GM23248 (cell line): ENCODE data around the gene P4HTM. TPM values are rescaled to one million over a fixed set of nuclear protein-coding genes. Genes with fewer than 3 reads are reported as not detected.

ENCODE experiments used
- DNase-seq: peaks from one replicate; pipeline ENCODE4 v3.0.0-alpha.2; 2015
- H2AFZ ChIP-seq: fragments of 200-600 bp; sonication (generic); 2 replicates; pipeline ENCODE4 v1.6.1; 2016; ENCODE audit warnings: antibody characterized with exemption
- H3F3A ChIP-seq: fragments of 200-600 bp; sonication (generic); 2 replicates; pipeline ENCODE4 v1.6.1; 2016; ENCODE audit warnings: mild to moderate bottlenecking, antibody characterized with exemption, mixed run types; ENCODE audit not compliant: insufficient read depth
- H3K27ac ChIP-seq: fragments of 200-600 bp; sonication (generic); 2 replicates; pipeline ENCODE4 v1.5.1; 2016; ENCODE audit warnings: mild to moderate bottlenecking
- H3K27me3 ChIP-seq: fragments of 200-600 bp; sonication (generic); replicated peaks from 2 replicates; pipeline ENCODE4 v1.6.1; 2016; ENCODE audit warnings: mild to moderate bottlenecking; ENCODE audit not compliant: insufficient read depth
- H3K36me3 ChIP-seq: fragments of 200-600 bp; sonication (generic); 2 replicates; pipeline ENCODE4 v1.6.1; 2016; ENCODE audit warnings: low read depth, mild to moderate bottlenecking
- H3K4me1 ChIP-seq: fragments of 200-600 bp; sonication (generic); 2 replicates; pipeline ENCODE4 v1.6.1; 2016; ENCODE audit warnings: mild to moderate bottlenecking; ENCODE audit not compliant: insufficient read depth
- H3K4me2 ChIP-seq: fragments of 200-600 bp; sonication (generic); one replicate; pipeline ENCODE4 v1.6.1; 2016; ENCODE audit warnings: mild to moderate bottlenecking; ENCODE audit not compliant: unreplicated experiment
- H3K4me3 ChIP-seq: fragments of 200-600 bp; sonication (generic); 2 replicates; pipeline ENCODE4 v1.5.1; 2016; ENCODE audit warnings: mild to moderate bottlenecking
- H3K79me2 ChIP-seq: fragments of 200-600 bp; sonication (generic); 2 replicates; pipeline ENCODE4 v1.6.1; 2016; ENCODE audit warnings: mild to moderate bottlenecking; ENCODE audit not compliant: insufficient read depth
- H3K9ac ChIP-seq: fragments of 200-600 bp; sonication (generic); 2 replicates; pipeline ENCODE4 v1.6.1; 2016; ENCODE audit warnings: mild to moderate bottlenecking
- H3K9me2 ChIP-seq: fragments of 200-600 bp; sonication (generic); 2 replicates; pipeline ENCODE4 v1.6.1; 2016; ENCODE audit warnings: mixed run types, mild to moderate bottlenecking, moderate library complexity; ENCODE audit not compliant: insufficient read depth
- H3K9me3 ChIP-seq: fragments of 200-600 bp; sonication (generic); one replicate; pipeline ENCODE4 v1.6.1; 2017; ENCODE audit warnings: low read depth
- H4K20me1 ChIP-seq: fragments of 200-600 bp; sonication (generic); 2 replicates; pipeline ENCODE4 v1.6.0; 2016; ENCODE audit not compliant: insufficient read depth
- EZH2 ChIP-seq: fragments of 200-600 bp; sonication (generic); IDR thresholded peaks from 2 replicates; pipeline ENCODE4 v1.6.1; 2018; ENCODE audit warnings: antibody characterized with exemption, mild to moderate bottlenecking; ENCODE audit not compliant: insufficient read depth, poor library complexity, severe bottlenecking
- EZH2phosphoT487 ChIP-seq: fragments of 200-600 bp; sonication (generic); IDR thresholded peaks from 2 replicates; pipeline ENCODE4 v1.6.1; 2018; ENCODE audit warnings: antibody characterized with exemption, moderate library complexity, mild to moderate bottlenecking, low read depth; ENCODE audit not compliant: insufficient read depth
- WGBS, 2 experiments: methylation state at CpG; one replicate each; pipeline ENCODE4 v1.1.6; 2015 to 2017; ENCODE audit warnings: low lambda C conversion rate in 2 of 2, low coverage in 1 of 2; ENCODE audit errors: missing lambda C conversion rate in 2 of 2; 5-methylcytosine and 5-hydroxymethylcytosine counted together
- in situ Hi-C: fragments of 300-500 bp; cut with MboI; formaldehyde crosslinking; loops from 2 replicates; pipeline ENCODE4 v1.15.0; 2020
- polyA plus RNA-seq: library from polyadenylated mRNA; unstranded; fragments of >200 nt; fragmentation: Nextera tagmentation; extraction: Ambion mirVana; gene quantifications from 2 replicates; pipeline ENCODE4 v1.2.1, GENCODE V29; 2016
- total RNA-seq: library from RNA; depleted of rRNA; stranded (reverse); fragments of >200 nt; shearing (Covaris generic); gene quantifications from 2 replicates; pipeline ENCODE4 v1.2.3, GENCODE V29; 2014

Gene P4HTM
- total and polyA plus RNA-seq, 2 experiments from 2014 or later: 29.7 to 53.6 TPM

GRCh38 chr3:49005303-49005680 lies 15.3 kb downstream of the P4HTM start:
- no peak overlapping the region for H3K27ac ChIP-seq
- no peaks in the 10 kb centered on the region for H3K9me2 ChIP-seq
- H3K9ac ChIP-seq: no peak overlapping the region
- WGBS, 2 experiments: 93 to 94% methylated on average over 3 of the region's 3 CpGs
- H3K36me3 ChIP-seq: no peaks in the 10 kb centered on the region
- no peaks in the 10 kb centered on the region for H3K9me3 ChIP-seq
- DNase-seq: no peak
- no peaks in the 10 kb centered on the region for H4K20me1 ChIP-seq
- H3K4me1 ChIP-seq: 0 out of 2 replicates have a peak, but pooled peaks cover 11% of the 10 kb centered on the region
- TF ChIP-seq EZH2phosphoT487 (no peak), EZH2 (no peak)
- H2AFZ ChIP-seq: no peak overlapping the region
- H3K79me2 ChIP-seq: peaks cover 39% of the 10 kb centered on the region
- no peak overlapping the region for H3K4me2 ChIP-seq
- in situ Hi-C loops: no loop called here
- H3K27me3 ChIP-seq: no peaks in the 10 kb centered on the region
- peaks cover 5% of the 10 kb centered on the region; the same call in 1 of the 2 replicates for H3F3A ChIP-seq
- no peak overlapping the region for H3K4me3 ChIP-seq

- Histone ChIP-seq H3K4me2 (peak overlapping the region; percentile 85), H4K20me1 (no peaks in the 10 kb centered on the region), H3K27ac (peak overlapping the region; percentile 94; the same call in 1 of the 2 replicates), H3F3A (peaks cover 5% of the 10 kb centered on the region; the same call in 1 of the 2 replicates), H3K4me3 (peak overlapping the region; percentile 80), H3K79me2 (peaks cover 46% of the 10 kb centered on the region), H3K36me3 (no peaks in the 10 kb centered on the region), H3K4me1 (0 out of 2 replicates have a peak, but pooled peaks cover 11% of the 10 kb centered on the region), H3K9ac (peak overlapping the region; percentile 95), H3K9me3 (no peaks in the 10 kb centered on the region), H2AFZ (no peak overlapping the region), H3K9me2 (no peaks in the 10 kb centered on the region), H3K27me3 (no peaks in the 10 kb centered on the region)
- DNase-seq: no peak
- in situ Hi-C loops: no loop called here
- TF ChIP-seq EZH2phosphoT487 (no peak), EZH2 (no peak)
- WGBS, 2 experiments: 64 to 80% methylated on average over 5 of the region's 5 CpGs
These were observed 16.0 kb downstream of the P4HTM start for GRCh38 chr3:49005998-49006397.

- Histone ChIP-seq H3K4me1 (0 out of 2 replicates have a peak, but pooled peaks cover 11% of the 10 kb centered on the region), H3K27me3 (no peaks in the 10 kb centered on the region), H3K4me2 (peak overlapping the region; percentile 85), H3K27ac (peak overlapping the region; percentile 94), H3F3A (peaks cover 5% of the 10 kb centered on the region; the same call in 1 of the 2 replicates), H3K9me3 (no peaks in the 10 kb centered on the region), H2AFZ (peak overlapping the region; percentile 82), H3K36me3 (no peaks in the 10 kb centered on the region), H4K20me1 (no peaks in the 10 kb centered on the region), H3K4me3 (peak overlapping the region; percentile 80), H3K9ac (peak overlapping the region; percentile 95), H3K9me2 (no peaks in the 10 kb centered on the region), H3K79me2 (peaks cover 52% of the 10 kb centered on the region)
- TF ChIP-seq EZH2phosphoT487: no peak
- in situ Hi-C loops: no loop called here
- WGBS, 2 experiments: 3% methylated on average over 30 to 31 of the region's 32 CpGs
- peak; percentile 76 for DNase-seq
These were observed 16.5 kb downstream of the P4HTM start for GRCh38 chr3:49006408-49007067.

GRCh38 chr3:49007068-49007770 lies 17.2 kb downstream of the P4HTM start, which contains the start of gene WDR6:
TSS of gene WDR6 (plus strand) at chr3:49007391. CDS start at chr3:49007432, 41 bp downstream.
- 0 to 1% methylated on average over 48 to 65 of the region's 65 CpGs for WGBS, 2 experiments
- H3K36me3 ChIP-seq: no peaks in the 10 kb centered on the region
- H3K79me2 ChIP-seq: peaks cover 58% of the 10 kb centered on the region
- peak within 1 kb of the TSS; percentile 82 for H2AFZ ChIP-seq
- 0 out of 2 replicates have a peak, but pooled peaks cover 11% of the 10 kb centered on the region for H3K4me1 ChIP-seq
- no peaks in the 10 kb centered on the region for H3K9me3 ChIP-seq
- peak within 1 kb of the TSS; percentile 85 for H3K4me2 ChIP-seq
- in situ Hi-C loops: no loop called here
- no peaks in the 10 kb centered on the region for H4K20me1 ChIP-seq
- peaks cover 5% of the 10 kb centered on the region; the same call in 1 of the 2 replicates for H3F3A ChIP-seq
- peak within 1 kb of the TSS; percentile 80 for H3K4me3 ChIP-seq
- H3K27ac ChIP-seq: peak within 1 kb of the TSS; percentile 94
- peak within 1 kb of the TSS; percentile 95 for H3K9ac ChIP-seq
- H3K9me2 ChIP-seq: no peaks in the 10 kb centered on the region
- no peaks in the 10 kb centered on the region for H3K27me3 ChIP-seq
- peak; percentile 97 for DNase-seq
- TF ChIP-seq EZH2: no peak
- TF ChIP-seq EZH2phosphoT487: no peak
